HG02973 (cell line): ENCODE results near the gene MAGEA9B.
A peak's percentile ranks its signal among the peaks of the same experiment; 100 is the strongest.
"Not testable (repeated sequence)": the region's sequence is repeated elsewhere in the genome, so short reads cannot be mapped to it uniquely, and the experiment has no call there.

Experiments used
- ATAC-seq: cut with Tn5 transposase; IDR thresholded peaks from one replicate; pipeline ENCODE4 v1.9.1; 2021; ENCODE audit warnings: moderate library complexity; ENCODE audit not compliant: unreplicated experiment

The MAGEA9B gene

GRCh38 chrX:149587359-149587758 lies at the start of gene MAGEA9B:
MAGEA9B (minus strand) TSS chrX:149587459; CDS start chrX:149583179, 4,280 bp downstream.
- ATAC-seq: not testable (repeated sequence)

DNA sequence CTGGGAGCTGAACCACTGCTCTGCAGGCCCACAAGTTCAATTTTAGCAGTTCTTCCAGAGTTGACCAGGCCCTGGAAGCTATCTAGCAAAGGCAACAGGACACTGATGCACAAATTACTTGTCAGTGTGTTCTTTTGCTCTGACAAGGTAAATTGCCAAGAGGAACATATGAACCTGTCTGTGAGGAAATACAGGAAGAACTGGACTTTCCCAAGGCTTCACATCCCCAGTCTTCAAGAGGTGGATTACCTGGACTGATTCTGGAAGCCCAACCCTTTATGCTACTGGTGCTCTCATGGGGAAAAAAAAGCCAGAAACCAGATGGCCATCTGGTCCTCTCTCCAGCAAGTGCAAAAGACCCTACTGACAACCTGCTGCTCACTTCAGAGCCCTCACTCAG lies 46.3 kb upstream of the MAGEA9B start:
- no peak for ATAC-seq

DNA sequence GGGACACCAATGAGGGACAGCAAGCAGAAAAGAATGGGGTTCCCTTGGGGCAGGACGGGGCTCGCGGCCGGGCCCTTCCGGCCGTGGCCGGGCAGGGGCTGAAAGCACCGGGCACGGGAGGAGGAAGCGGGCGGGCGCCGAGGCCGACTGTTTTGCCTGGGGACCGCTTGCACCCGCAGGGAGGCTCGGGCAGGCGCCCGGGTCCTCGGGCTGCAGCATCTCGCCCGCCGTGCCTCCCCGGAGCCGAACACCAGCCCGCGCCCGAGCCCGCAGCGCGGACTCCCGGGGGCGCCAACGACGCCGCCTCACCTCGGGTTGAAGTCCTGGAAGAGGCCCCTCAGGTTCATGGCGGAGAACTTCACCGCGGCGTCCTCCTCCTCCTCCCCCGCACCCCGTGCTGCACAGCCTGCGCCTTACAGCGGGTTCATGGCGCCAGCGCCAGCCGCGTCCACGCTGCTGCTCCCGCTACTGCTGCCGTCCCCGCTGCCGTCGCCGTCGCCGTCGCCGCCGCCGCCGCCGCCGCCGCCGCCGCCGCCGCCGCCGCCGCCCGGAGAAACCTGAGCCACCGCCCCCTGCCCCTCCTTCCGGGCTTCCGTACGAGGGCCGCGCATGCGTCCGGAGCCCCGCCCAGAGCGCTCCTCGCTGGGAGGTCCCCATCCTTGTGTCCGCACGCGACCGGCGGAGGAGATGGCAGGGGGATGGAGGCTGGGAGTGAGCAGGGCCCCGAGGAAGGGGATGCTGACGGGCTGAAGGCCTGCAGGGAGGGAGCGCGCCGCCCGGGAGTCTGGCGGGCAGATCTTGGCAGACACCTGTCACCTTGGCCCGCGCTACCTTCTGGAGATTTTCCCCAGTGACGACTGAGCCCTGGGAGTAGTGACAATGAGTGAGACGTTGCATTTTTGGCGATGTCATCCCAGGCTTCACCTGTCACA lies 44.2 kb upstream of the MAGEA9B start, which contains the start of gene TMEM185A:
TMEM185A (minus strand) TSS at position 559 of the 932 bp plus-strand sequence; CDS start at position 347, 212 bp downstream.
- ATAC-seq: peak; percentile 81

DNA sequence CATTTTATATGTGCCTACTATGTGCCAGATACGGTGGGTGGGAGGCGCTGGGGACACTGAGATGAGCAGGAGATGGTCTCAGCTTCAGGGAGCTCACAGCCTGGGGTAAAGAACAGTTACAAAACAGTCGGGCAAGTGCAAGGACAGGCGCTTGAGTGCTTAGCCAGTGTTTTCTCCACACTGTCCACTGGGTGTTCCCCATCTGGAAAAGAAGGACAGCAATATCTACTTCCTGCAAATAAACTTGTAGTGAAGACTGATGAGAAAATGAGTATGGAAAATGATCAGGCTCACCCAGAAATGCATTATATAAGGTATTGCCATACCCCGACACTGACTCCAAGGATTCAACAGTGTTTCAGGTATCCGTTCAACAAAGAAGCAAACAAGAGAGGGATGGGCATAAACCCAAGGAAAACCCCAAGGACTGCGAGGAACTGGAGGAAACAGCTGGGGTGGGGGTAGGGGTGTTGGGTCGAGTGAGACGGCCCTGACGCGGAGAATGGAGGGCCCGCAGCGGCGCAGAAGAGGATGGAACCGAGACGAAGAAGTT lies 43.5 kb upstream of the MAGEA9B start:
- peak; percentile 5 for ATAC-seq

DNA sequence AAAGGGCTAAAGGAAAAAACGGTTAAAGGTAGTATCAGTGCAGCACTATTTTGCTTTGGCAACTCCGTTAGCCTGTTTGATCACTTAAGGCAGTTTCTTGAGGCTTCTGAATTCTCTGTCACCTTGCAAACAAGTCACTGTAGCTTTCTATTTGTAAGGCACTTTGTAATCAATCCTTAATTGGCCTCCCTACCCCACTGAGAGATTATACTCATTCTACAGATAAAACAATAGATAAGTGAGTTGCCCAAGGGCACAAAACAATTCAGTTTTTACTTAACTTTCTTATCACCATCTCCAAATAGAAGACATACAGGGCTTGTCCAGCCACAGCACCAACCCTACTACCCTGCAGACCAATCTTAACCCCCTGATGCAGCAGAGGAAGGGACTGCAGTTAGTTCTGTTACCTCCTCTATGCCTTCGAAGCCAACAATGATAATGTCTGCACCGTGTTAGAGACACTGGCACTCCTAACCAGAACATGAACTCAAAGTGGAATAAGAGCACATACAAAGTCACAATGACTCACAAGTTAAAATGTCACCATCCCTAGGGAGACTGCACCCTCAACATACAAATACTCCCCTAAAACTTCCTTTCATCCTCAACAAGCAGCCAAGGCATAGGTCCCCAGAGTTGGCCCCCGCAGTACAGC lies 42.6 kb upstream of the MAGEA9B start:
- no peak for ATAC-seq

DNA sequence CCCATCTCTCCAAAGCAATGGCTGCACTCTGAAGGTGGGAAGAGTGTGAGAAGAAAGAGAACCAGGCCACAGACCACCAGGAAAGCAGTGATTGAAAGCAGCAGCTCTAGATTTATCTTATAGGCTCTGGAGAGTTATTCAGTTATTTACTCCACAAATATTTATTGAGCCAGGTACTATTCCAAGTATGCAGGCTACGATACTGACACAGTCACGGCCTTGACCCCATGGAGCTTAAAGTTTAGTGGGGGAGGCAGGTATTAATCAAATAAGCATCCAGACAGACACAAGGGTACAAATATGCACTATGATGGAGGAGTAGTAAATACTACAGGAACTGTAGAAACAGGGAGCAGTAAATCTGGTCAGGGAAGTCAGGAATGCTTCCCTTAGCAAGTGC lies 41.5 kb upstream of the MAGEA9B start:
- no peak for ATAC-seq

DNA sequence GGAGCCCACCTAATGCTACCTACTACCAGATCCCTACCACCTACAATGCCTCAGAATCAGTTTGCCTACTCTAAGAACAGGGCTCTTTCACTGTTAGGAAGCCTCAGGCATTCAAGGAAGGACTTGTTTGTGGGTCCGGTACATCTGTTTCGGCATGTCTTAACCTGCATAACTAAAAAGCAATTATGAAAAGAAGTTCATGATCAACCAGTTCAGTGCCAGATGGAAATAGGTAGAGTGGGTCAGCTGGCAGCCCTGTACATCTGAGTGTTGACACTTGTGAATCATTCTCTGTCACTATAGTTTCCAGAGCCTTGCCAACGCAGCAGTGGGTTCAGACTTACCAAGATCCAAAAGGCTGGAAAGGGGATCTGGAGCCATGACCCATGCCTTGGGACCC lies 41.0 kb upstream of the MAGEA9B start:
- no peak for ATAC-seq

GRCh38 chrX:149626829-149627228 lies 39.6 kb upstream of the MAGEA9B start:
- not testable (repeated sequence) for ATAC-seq

- ATAC-seq: not testable (repeated sequence)
Observed at GRCh38 chrX:149619662-149620061, 32.4 kb upstream of the MAGEA9B start.

- no peak for ATAC-seq
Observed at GRCh38 chrX:149618871-149619270, 31.6 kb upstream of the MAGEA9B start.

- no peak for ATAC-seq
Observed at GRCh38 chrX:149611623-149612175, 24.4 kb upstream of the MAGEA9B start.

DNA sequence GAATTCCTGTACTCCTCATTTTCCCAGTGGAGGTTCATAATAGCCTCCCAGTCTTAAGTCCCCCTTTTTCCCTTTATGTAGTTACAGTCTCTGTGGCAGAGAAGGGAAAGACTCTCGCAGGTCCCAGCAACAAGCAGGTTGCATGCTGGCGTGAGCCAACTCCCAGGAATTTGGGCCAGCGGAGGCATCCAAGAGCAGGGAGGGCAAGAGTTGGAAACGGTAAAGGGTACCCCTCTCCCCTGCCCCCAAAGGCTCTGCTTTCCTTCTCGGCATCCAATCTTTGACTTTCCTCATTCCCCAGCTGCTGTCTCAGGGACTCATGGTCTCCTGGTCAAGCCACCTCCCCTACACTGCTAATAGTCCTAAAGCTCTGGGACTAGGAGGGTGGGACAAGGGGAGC lies 23.3 kb upstream of the MAGEA9B start:
- no peak for ATAC-seq

DNA sequence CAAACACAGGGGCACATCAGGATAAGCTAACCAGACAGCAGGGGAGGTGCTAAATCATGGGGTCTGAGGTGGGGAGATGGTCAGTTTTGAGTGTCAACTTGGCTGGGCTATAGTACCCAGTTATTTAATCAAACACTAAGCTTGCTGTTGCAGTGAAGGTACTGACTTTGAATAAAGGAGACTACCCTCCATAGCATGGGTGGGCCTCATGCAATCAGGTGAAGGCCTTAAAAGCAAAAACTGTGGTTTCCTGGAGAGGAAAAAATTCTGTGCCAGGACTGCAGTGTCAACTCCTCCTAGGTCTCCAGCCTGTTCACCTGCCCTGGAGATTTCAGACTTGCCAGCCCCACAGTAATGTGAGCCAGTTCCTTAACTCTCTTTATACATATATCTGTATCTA lies 20.4 kb upstream of the MAGEA9B start:
- ATAC-seq: no peak

- not testable (repeated sequence) for ATAC-seq
Observed at GRCh38 chrX:149605248-149605885, 18.1 kb upstream of the MAGEA9B start.

GRCh38 chrX:149598603-149599002 lies 11.3 kb upstream of the MAGEA9B start:
- ATAC-seq: not testable (repeated sequence)

DNA sequence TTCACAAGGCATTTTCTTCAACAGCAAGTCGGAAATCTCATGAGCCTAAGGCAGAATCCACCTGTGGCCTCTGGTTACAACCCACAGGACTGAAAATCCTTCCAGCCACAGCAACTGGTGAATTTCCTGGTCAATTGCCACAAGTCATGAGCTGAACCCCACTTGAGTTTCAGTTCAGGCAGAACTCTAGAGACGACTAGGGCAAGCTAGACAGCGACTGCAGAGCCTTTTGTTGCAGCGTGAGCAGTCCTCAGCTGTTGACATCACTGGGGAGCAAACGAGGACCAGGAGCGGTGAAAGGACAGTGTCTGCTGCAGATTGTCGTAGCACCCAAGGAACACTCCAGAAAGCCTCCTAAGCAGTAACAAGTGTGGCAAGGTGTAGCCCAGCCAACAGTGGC lies 8.7 kb upstream of the MAGEA9B start:
- not testable (repeated sequence) for ATAC-seq

- ATAC-seq: not testable (repeated sequence)
Observed at GRCh38 chrX:149595214-149595613, 8.0 kb upstream of the MAGEA9B start, which contains the start of gene HSFX2. HSFX2 (minus strand) TSS chrX:149595314; CDS start chrX:149594700, 614 bp downstream.

DNA sequence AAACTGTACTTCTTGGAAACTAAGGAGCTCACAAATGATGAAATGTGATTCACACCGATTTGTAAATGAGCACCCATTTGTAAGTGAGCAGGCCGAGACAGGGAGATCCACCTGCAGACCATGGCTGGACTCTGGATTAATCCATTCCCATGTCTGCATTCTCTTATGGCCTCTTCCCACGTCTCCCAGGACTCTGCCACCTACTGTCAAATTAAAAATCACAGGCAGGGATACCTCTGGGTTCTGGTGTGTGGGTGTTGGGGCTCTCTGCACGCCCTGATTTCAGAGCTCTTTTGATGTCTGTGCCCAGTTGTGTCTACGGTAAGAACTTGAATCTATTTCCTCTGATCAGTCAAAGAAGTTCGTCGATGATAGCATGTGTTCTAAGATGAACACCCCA lies 3.7 kb upstream of the MAGEA9B start:
- not testable (repeated sequence) for ATAC-seq

GRCh38 chrX:149585631-149586030 lies 1.6 kb downstream of the MAGEA9B start:
- ATAC-seq: not testable (repeated sequence)

GRCh38 chrX:149573456-149573855 lies 13.8 kb downstream of the MAGEA9B start:
- peak; percentile 100 for ATAC-seq

- ATAC-seq: no peak
Observed at GRCh38 chrX:149572743-149573142, 14.5 kb downstream of the MAGEA9B start.
